GM21786 (cell line): Measurements from ENCODE around the gene GTSE1.

ENCODE experiments used
- ATAC-seq: cut with Tn5 transposase; IDR thresholded peaks from one replicate; pipeline ENCODE4 v1.9.1; 2021; ENCODE audit not compliant: unreplicated experiment

Gene GTSE1

GRCh38 chr22:46351131-46351735 is 54.6 kb downstream of the GTSE1 start:
- no peak for ATAC-seq

DNA sequence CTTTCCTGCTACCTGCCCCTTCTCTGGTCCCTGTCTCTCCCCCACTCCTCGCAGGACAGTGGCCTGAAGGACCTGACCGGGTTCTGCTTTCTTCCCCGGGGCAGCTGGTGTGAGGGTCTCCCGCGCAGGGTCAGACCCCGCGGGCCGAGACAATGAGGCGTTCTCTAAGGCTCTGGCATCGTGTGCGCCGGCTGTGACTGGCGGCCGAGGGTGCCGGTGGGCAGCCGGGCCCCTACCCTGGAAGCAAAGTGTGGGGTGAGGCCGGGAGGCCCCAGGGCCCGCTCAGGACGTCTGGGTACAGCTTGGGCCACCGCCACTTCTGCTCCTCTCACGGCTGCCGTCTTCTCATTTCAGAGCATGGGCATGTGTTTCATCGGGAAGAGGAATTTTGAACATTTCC is 55.1 kb downstream of the GTSE1 start:
- ATAC-seq: no peak

DNA sequence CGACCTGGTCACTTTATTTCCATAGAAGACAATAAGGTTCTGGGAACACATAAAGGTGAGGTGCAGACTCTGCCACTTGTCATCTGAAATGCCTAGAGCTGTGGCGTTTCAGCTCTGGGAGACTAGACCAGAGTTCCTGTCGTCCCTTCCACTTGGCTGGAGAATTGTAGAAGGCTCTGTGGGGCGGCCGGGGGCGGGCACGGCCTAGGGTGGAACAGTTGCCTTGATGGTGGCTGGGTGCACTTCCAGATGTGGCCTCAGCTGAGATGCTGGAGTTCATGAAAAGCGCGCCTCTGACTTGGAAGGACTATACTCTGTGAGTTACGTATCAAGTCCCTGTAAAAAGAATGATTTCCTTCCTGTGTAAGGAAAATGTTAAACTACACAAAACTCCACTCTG is 55.6 kb downstream of the GTSE1 start:
- no peak for ATAC-seq

DNA sequence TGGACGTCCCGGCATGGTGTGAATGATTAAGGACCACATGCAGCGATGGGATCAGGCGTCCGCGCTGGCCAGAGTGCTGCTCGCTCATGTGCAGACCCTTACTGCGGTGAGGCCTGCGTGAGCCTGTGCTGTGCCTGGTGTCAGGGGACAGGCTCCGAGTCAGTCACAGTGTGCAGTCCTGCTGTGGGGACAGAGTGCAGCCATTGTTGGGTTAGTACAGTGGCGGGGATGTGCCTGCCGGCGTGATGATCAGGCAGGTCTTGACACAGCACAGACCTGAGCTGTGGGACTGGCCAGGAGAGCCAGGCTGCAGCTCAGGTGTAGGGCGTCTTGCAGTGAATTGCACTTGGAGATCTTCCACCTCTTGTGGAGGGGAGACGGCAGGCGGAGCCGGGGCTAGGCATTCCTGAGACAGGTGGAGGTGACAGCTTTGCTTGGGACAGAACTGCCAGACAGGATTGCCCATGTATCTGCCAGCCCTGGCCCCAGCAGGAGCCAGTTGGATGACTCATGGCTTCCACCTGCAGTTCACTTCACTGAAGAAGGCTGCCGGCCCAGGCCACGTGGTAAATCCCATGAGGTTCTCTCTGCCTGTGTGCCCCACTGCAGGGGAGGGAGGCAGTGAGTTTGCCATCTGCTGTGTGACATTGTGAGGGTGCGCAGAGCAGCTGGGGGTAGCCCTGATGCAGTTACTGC is 56.2 kb downstream of the GTSE1 start:
- ATAC-seq: no peak

DNA sequence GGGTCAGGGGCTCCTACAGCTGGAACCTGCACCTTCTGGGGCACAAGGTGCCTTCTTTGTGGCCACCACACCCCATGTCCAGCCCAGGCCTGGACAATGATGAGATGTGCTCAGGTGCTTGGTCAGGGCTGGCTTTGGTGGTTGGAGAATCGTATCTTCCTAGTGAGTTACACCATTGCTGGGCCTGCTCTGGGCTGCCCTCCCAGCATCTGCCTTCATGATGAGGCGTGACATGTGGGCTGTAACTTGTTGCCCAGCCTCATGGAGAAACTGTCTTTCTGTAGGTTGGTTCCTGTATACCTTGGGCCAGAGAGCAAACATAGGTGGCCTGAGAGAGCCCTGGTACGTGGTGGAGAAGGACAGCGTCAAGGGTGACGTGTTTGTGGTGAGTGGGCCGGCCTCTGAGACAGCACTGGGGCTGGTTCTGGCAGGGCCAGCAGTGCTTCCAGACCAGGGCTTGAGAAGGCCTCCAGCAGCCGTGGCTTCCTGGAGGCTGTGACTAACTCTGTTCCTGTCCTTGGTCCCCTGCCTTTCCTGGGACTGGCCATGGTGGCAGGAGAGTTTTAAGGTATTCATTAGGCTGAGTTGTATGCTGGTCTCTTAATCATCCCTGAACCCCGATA is 56.9 kb downstream of the GTSE1 start:
- no peak for ATAC-seq

- no peak for ATAC-seq
These were observed 57.7 kb downstream of the GTSE1 start for GRCh38 chr22:46354176-46354992.

- no peak for ATAC-seq
These were observed 58.3 kb downstream of the GTSE1 start for GRCh38 chr22:46354993-46355305.

DNA sequence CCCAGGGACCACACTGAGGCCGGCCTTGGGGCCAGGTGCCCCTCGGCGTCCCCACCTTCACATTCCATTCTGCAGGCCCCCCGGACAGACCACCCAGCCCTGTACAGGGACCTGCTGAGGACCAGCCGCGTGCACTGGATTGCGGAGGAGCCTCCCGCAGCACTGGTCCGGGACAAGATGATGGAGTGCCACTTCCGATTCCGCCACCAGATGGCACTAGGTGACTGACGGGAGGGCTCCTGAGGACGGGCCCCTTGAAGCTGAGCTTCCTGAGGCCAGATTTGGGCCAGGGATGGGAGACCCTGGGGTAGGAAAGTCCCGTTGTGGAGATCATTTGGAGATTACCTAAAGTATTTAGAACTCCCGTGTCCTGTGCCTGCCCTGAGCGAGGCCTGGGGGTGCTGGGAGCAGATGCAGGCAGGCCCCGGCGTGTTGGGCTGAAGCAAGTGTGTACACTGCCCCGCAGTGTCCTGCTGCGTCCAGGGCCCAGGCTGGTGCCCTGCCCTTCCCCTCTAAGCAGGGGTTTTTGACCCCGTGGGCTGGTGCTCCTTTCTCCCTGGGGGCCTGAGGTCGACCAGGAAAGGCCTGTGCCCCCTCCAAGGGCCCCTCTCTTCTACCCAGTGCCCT is 58.8 kb downstream of the GTSE1 start:
- no peak for ATAC-seq

DNA sequence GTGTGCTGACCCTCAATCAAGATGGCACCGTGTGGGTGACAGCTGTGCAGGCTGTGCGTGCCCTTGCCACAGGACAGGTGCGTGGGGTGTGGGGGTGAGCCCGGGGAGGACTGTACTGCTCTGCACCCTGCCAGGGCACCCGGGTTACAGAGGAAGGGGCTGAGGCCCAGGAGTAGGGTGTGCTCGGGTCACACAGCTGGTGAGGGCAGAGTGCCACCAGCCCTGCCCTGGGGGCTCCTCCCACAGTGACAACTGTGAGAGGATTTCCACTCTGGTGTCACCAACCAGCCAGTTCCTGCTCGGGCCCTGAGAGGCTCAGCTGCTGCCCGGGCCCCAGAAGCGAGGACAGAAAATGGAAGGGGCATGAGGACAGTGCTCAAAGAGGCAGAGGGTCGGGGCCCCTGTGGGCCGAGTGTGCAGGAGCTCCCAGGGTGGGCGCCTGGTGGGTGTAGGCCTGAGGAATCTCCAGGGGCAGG is 59.4 kb downstream of the GTSE1 start:
- ATAC-seq: no peak

DNA sequence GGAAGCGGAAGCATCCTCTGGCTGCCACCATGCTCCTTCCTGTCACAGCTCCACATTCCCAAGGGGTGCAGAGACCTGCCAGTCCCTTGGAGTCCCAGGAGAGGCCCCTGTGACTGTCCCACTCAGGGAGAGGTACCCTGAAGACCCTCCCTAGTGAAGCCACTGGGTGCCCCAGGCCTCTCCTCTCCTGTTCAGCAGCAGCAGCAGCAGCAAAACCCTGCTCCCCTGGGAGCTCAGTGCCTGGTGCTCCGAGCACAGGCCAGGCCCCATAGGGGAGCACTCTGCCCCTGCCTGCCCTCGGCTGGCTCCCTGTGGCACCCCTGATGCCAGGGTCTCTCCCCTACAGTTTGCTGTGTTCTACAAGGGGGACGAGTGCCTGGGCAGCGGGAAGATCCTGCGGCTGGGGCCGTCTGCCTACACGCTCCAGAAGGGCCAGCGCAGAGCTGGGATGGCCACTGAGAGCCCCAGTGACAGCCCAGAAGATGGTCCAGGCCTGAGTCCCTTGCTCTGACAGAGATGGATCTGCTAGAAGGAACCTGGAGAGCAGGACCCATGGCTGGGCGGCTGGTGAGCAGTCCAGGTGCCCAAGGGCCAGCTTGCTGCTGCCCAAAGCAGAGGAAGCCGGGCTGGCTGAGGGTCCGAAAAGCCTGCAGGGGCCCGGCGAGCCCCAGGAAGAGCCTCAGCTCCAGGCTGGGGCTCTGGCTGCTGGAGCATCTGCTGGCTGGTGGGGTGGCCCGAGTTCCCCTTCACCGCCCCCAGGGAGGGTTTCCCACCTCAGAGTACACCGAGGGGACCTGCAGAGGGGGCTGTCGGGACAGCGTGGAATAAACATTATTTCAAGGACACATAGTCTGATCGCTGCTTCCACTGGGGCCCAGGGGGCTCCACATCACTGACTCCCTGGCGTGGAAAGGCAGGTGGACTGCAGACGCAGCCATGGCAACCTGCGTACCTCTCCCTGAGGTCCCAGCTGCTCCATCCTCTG is 60.1 kb downstream of the GTSE1 start:
- ATAC-seq: no peak

GRCh38 chr22:46357711-46358520 is 61.2 kb downstream of the GTSE1 start:
- no peak for ATAC-seq

- ATAC-seq: no peak
These were observed 62.1 kb downstream of the GTSE1 start for GRCh38 chr22:46358766-46359165.

- no peak for ATAC-seq
These were observed 62.7 kb downstream of the GTSE1 start for GRCh38 chr22:46359362-46359761.

DNA sequence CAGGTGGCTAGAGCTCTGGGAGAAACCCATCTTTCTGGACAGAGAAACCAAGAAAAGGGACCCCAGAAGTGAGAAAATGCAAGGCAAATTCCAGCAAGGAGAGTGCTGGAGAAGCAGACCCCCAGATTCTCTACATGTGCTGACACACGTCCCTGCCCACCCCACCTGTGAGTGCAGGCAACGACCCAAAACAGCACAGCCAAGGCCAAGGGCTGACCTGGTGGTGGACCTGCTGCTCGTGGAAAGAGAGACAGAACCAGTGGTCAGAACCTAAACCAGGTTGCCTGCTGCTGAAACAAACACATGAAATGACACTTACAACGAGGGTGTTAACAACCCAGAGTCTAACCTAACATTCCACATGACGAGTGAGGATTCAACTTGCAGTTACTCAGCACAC is 63.4 kb downstream of the GTSE1 start:
- no peak for ATAC-seq

GRCh38 chr22:46360891-46361290 is 64.2 kb downstream of the GTSE1 start:
- no peak for ATAC-seq

DNA sequence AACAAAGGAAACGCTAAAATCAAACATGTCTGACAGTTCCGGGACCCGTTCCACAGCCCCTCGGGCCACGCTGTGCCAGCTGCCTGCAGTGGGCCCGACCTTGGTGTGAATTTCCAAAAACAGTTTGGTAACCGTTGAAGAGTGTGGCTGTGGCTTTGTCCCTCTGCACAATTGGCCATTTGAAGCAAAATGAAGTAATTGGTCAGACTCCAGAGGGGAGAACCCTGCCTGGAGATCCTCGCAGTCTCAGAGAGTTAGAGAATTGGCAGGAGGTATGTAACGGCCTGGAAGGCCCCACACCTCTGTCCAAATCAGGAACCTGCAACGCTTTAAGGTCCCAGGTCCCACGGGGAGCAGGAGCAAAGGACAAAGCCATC is 65.1 kb downstream of the GTSE1 start:
- ATAC-seq: no peak

- no peak for ATAC-seq
These were observed 65.7 kb downstream of the GTSE1 start for GRCh38 chr22:46362203-46362933.

- ATAC-seq: no peak
These were observed 66.4 kb downstream of the GTSE1 start for GRCh38 chr22:46362934-46363515.
